ENCODE measurements around the gene SPRY1. TPM values are rescaled to one million over a fixed set of nuclear protein-coding genes. Genes with fewer than 3 reads are reported as not detected.
A peak's percentile ranks its signal among the peaks of the same experiment; 100 is the strongest.

Gene SPRY1
- total RNA-seq, 3 donors from 2014 or later: 31.8 to 65.2 (median 48.4) TPM

DNA sequence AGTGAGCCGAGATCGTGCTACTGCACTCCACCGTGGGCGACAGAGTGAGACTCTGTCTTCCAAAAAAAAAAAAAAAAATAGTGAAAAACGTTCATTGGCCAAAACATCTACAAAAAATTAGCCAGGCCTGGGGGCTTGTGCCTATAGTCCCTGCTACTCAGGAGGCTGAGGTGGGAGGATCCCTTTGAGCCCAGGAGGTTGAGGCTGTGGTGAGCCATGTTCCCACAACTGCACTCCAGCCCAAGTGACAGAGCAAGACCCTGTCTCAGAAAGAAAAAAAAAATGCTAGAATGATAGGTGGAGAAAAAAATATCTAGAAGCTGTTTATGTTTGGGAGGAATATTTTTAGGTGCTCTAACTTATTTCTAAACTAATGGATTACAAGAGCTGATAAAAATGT, 14.9 kb downstream of the SPRY1 start:
- peaks cover 4% of the 10 kb centered on the region for H3K27me3 Mint-ChIP-seq (ENCODE audit: low read depth)
- DNase-seq (no peak), ATAC-seq (no peak)
- no peaks in the 10 kb centered on the region for H3K36me3 Mint-ChIP-seq (ENCODE audit: insufficient read depth)
- no peaks in the 10 kb centered on the region for H3K9me3 Mint-ChIP-seq
- H3K4me3 Mint-ChIP-seq: no peak overlapping the region
- peaks cover 25% of the 10 kb centered on the region for H3K4me1 Mint-ChIP-seq (ENCODE audit: low read depth)

GRCh38 chr4:123412091-123412505, 15.5 kb downstream of the SPRY1 start:
- Mint-ChIP-seq H3K4me1 (ENCODE audit: low read depth) (peaks cover 29% of the 10 kb centered on the region), H3K36me3 (ENCODE audit: insufficient read depth) (no peaks in the 10 kb centered on the region), H3K4me3 (peak overlapping the region; percentile 4), H3K9me3 (no peaks in the 10 kb centered on the region), H3K27me3 (ENCODE audit: low read depth) (peaks cover 5% of the 10 kb centered on the region)
- ATAC-seq (peak; percentile 21 to 39), DNase-seq (no peak)

- Mint-ChIP-seq H3K27me3 (ENCODE audit: low read depth) (peaks cover 5% of the 10 kb centered on the region), H3K4me1 (ENCODE audit: low read depth) (peaks cover 29% of the 10 kb centered on the region)
- ATAC-seq: no peak
Measured at GRCh38 chr4:123412700-123413512, 16.3 kb downstream of the SPRY1 start.

DNA sequence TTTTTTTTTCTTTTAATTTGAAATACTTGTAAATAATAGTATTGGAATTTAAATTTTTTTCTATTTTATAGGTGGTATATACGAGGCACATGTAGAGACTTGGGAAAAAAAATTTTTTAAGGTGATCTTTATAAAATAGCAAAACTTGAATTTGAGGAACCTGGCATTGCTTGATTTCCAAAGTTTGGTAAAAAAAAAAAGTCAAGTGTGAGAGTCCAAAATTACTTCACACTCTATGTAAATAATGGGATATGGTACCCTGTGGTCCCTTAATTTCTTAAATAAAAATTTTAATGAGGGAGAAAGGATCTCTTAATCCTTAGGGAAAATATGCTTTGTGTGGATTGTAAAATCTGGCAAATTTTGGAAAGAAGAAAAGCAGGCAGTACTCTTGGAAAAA, 19.0 kb downstream of the SPRY1 start:
- peaks cover 49% of the 10 kb centered on the region for H3K4me1 Mint-ChIP-seq (ENCODE audit: low read depth)
- ATAC-seq (no peak), DNase-seq (no peak)
- peaks cover 3% of the 10 kb centered on the region for H3K27me3 Mint-ChIP-seq (ENCODE audit: low read depth)
- no peaks in the 10 kb centered on the region for H3K9me3 Mint-ChIP-seq
- no peaks in the 10 kb centered on the region for H3K36me3 Mint-ChIP-seq (ENCODE audit: insufficient read depth)
- H3K4me3 Mint-ChIP-seq: no peak overlapping the region

More at GRCh38 chr4:123412700-123413512, 16.3 kb downstream of the SPRY1 start:
- Mint-ChIP-seq H3K9me3 (no peaks in the 10 kb centered on the region), H3K36me3 (ENCODE audit: insufficient read depth) (no peaks in the 10 kb centered on the region), H3K4me3 (no peak overlapping the region)
- DNase-seq: no peak

DNA sequence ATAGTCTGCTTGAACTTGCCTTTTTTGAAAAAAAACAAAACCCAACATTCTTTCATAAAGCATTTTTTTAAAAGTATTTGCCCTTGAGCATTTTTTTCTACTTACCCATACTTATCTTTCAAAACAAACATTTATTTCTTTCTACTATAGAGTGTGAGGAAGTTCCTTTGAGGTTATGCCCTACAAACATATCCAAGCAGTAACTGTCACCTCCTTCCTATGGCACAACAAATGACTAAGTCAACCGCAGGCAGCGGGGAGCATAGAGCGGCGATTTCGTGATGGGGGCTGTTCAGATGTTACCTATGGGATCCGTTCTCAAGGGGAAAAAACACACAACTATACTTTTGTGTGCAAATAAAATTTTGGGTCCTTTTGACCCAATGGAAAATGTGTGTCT, 19.4 kb downstream of the SPRY1 start:
- Mint-ChIP-seq H3K4me1 (ENCODE audit: low read depth) (peaks cover 50% of the 10 kb centered on the region), H3K36me3 (ENCODE audit: insufficient read depth) (no peaks in the 10 kb centered on the region), H3K4me3 (no peak overlapping the region), H3K9me3 (no peaks in the 10 kb centered on the region), H3K27me3 (ENCODE audit: low read depth) (peaks cover 3% of the 10 kb centered on the region)
- ATAC-seq (peak; percentile 72 to 73), DNase-seq (peak; percentile 59)

- H3K27me3 Mint-ChIP-seq (ENCODE audit: low read depth): peaks cover 3% of the 10 kb centered on the region
- H3K9me3 Mint-ChIP-seq: no peaks in the 10 kb centered on the region
- ATAC-seq (no peak), DNase-seq (no peak)
- peaks cover 55% of the 10 kb centered on the region for H3K4me1 Mint-ChIP-seq (ENCODE audit: low read depth)
- no peaks in the 10 kb centered on the region for H3K36me3 Mint-ChIP-seq (ENCODE audit: insufficient read depth)
- no peak overlapping the region for H3K4me3 Mint-ChIP-seq
Measured at GRCh38 chr4:123417813-123418212, 21.2 kb downstream of the SPRY1 start.

GRCh38 chr4:123418351-123418931, 21.8 kb downstream of the SPRY1 start:
- no peak for DNase-seq
- Mint-ChIP-seq H3K9me3 (no peaks in the 10 kb centered on the region), H3K27me3 (ENCODE audit: low read depth) (peaks cover 3% of the 10 kb centered on the region), H3K36me3 (ENCODE audit: insufficient read depth) (no peaks in the 10 kb centered on the region), H3K4me1 (ENCODE audit: low read depth) (peaks cover 52% of the 10 kb centered on the region), H3K4me3 (no peak overlapping the region)
- ATAC-seq: no peak

DNA sequence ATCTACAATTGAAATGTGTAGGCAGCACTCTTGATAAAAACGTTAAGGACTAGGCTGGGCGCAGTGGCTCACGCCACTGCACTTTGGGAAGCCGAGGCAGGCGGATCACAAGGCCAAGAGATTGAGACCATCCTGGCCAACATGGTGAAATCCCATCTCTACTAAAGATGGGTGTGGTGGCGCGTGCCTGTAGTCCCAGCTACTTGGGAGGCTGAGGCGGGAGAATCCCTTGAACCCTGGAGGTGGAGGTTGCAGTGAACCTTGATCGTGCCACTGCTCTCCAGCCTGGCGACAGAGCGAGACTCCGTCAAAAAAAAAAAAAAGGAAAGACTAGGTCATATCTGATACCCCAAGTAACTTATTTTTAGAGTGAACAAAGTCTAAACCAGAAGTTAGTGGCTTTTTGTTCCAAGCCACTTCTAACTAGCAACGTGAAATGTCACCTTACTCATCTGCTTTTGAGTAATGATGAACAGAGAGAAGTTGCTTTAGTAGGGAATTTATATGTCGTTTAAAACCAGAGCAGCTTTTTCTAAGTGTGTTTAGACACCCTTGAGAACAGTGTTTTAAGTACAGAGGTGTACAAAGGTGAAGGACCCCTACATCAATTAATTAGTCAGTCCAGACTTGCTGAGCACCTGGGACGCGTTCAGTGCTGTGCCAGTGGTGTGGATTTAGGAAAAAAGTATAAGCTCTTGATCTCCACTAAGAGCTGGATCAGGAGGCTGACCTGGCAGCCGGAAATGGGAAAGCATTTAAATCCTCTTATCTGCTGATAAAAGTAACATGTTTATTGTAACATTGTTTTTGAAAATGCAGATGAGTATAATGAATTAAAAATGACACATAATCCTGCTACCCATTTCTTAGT, 23.5 kb downstream of the SPRY1 start:
- Mint-ChIP-seq H3K4me1 (ENCODE audit: low read depth) (peaks cover 52% of the 10 kb centered on the region), H3K27me3 (ENCODE audit: low read depth) (peaks cover 6% of the 10 kb centered on the region), H3K4me3 (peak overlapping the region; percentile 13), H3K36me3 (ENCODE audit: insufficient read depth) (no peaks in the 10 kb centered on the region), H3K9me3 (no peaks in the 10 kb centered on the region)
- peak; percentile 55 for ATAC-seq
- DNase-seq: no peak

- H3K36me3 Mint-ChIP-seq (ENCODE audit: insufficient read depth): no peaks in the 10 kb centered on the region
- no peaks in the 10 kb centered on the region for H3K9me3 Mint-ChIP-seq
- H3K4me3 Mint-ChIP-seq: peak overlapping the region; percentile 16
- DNase-seq (no peak), ATAC-seq (peak; percentile 22 to 34)
- H3K27me3 Mint-ChIP-seq (ENCODE audit: low read depth): peaks cover 5% of the 10 kb centered on the region
- H3K4me1 Mint-ChIP-seq (ENCODE audit: low read depth): peaks cover 46% of the 10 kb centered on the region
Measured at GRCh38 chr4:123421227-123421936, 24.8 kb downstream of the SPRY1 start.

DNA sequence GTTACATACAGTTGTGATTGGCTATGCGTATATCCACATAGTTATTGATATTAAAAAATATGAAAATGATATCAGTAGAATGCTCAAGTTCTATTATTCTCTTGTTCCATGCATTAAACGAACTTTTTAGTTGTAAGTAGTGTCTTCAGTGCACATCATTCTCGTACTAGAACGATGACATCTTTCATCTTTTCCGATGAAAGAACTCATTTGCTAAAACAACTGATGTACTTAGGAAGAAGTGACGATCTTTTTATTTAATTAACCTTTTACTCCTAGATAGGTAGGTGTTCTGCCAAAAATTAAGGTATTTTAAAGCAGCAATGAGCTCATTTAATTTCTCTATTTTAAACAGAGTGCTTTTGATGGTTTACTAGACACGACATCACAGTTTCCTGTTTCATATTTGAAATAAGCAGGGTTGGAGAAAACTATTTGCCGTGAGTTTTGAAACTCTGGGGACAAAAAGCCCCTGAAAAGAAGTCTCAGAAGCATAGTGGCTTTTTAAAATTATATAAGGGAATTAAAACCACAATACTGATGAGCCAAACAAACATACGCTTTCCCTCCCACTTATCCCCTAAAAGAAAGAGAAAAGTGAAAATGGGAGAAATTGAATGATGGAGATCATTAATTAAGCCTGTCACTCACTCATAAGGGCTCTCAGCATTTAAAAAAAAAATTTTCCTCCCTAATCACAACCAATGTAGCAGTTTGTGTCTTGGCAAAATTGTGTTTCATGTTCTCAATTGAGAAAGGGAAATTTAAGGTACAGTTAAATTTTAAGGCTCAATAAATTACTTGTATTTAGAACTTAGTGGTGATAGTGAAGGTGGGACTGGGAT, 25.6 kb downstream of the SPRY1 start:
- Mint-ChIP-seq H3K9me3 (no peaks in the 10 kb centered on the region), H3K4me1 (ENCODE audit: low read depth) (peaks cover 42% of the 10 kb centered on the region), H3K27me3 (ENCODE audit: low read depth) (peaks cover 3% of the 10 kb centered on the region), H3K36me3 (ENCODE audit: insufficient read depth) (no peaks in the 10 kb centered on the region), H3K4me3 (peak overlapping the region; percentile 62)
- no peak for DNase-seq
- ATAC-seq: peak; percentile 64 to 68

- H3K9me3 Mint-ChIP-seq: peaks cover 7% of the 10 kb centered on the region
- ATAC-seq (no peak), DNase-seq (no peak)
- peak overlapping the region; percentile 62 for H3K4me3 Mint-ChIP-seq
- H3K36me3 Mint-ChIP-seq (ENCODE audit: insufficient read depth): no peaks in the 10 kb centered on the region
- peaks cover 4% of the 10 kb centered on the region for H3K27me3 Mint-ChIP-seq (ENCODE audit: low read depth)
- peaks cover 33% of the 10 kb centered on the region for H3K4me1 Mint-ChIP-seq (ENCODE audit: low read depth)
Measured at GRCh38 chr4:123423819-123424218, 27.2 kb downstream of the SPRY1 start.

- no peak for DNase-seq
- Mint-ChIP-seq H3K36me3 (ENCODE audit: insufficient read depth) (no peaks in the 10 kb centered on the region), H3K27me3 (ENCODE audit: low read depth) (peaks cover 4% of the 10 kb centered on the region), H3K9me3 (peaks cover 7% of the 10 kb centered on the region), H3K4me3 (no peak overlapping the region), H3K4me1 (ENCODE audit: low read depth) (peaks cover 9% of the 10 kb centered on the region)
- ATAC-seq: no peak
Measured at GRCh38 chr4:123427951-123428350, 31.4 kb downstream of the SPRY1 start.

- Mint-ChIP-seq H3K4me1 (ENCODE audit: low read depth) (peaks cover 5% of the 10 kb centered on the region), H3K9me3 (peaks cover 7% of the 10 kb centered on the region), H3K27me3 (ENCODE audit: low read depth) (peaks cover 2% of the 10 kb centered on the region), H3K36me3 (ENCODE audit: insufficient read depth) (no peaks in the 10 kb centered on the region), H3K4me3 (no peak overlapping the region)
- peak; percentile 87 to 95 for ATAC-seq
- DNase-seq: no peak
Measured at GRCh38 chr4:123430031-123430430, 33.4 kb downstream of the SPRY1 start.
